Osteocyte (in vitro differentiated cells): ENCODE results near the gene FOXQ1. TPM values are rescaled to one million over a fixed set of nuclear protein-coding genes. Genes with fewer than 3 reads are reported as not detected.

ENCODE experiments used
- DNase-seq: peaks from one replicate; pipeline ENCODE4 v3.0.0; 2021; ENCODE audit warnings: mixed read lengths; ENCODE audit not compliant: unreplicated experiment; ENCODE audit errors: extremely low spot score
- H3K27ac Mint-ChIP-seq: one replicate; pipeline ENCODE4 v1.8.0; 2021; ENCODE audit warnings: mild to moderate bottlenecking, mixed read lengths; ENCODE audit not compliant: unreplicated experiment
- H3K27me3 Mint-ChIP-seq: one replicate; pipeline ENCODE4 v1.8.0; 2021; ENCODE audit warnings: mixed read lengths; ENCODE audit not compliant: unreplicated experiment
- H3K36me3 Mint-ChIP-seq: one replicate; pipeline ENCODE4 v1.8.0; 2021; ENCODE audit warnings: mixed read lengths; ENCODE audit not compliant: unreplicated experiment
- H3K4me1 Mint-ChIP-seq: one replicate; pipeline ENCODE4 v1.8.0; 2021; ENCODE audit warnings: mixed read lengths; ENCODE audit not compliant: unreplicated experiment
- H3K4me3 Mint-ChIP-seq: one replicate; pipeline ENCODE4 v1.8.0; 2021; ENCODE audit warnings: mild to moderate bottlenecking, moderate library complexity, mixed read lengths; ENCODE audit not compliant: unreplicated experiment
- H3K9me3 Mint-ChIP-seq: one replicate; pipeline ENCODE4 v1.8.0; 2021; ENCODE audit warnings: mixed read lengths; ENCODE audit not compliant: unreplicated experiment
- total RNA-seq: library from RNA; stranded (reverse); gene quantifications from 2 replicates; pipeline ENCODE4 v1.2.1, GENCODE V29; 2021
- TF ChIP-seq, protein P1 (sequence below): fragments of 200-600 bp; sonication (generic); IDR thresholded peaks from 2 replicates; pipeline ENCODE4 v1.5.0; 2021; ENCODE audit warnings: antibody characterized with exemption, mild to moderate bottlenecking, moderate library complexity

FOXQ1 gene
- total RNA-seq, 1 donor from 2014 or later = not detected

DNA sequence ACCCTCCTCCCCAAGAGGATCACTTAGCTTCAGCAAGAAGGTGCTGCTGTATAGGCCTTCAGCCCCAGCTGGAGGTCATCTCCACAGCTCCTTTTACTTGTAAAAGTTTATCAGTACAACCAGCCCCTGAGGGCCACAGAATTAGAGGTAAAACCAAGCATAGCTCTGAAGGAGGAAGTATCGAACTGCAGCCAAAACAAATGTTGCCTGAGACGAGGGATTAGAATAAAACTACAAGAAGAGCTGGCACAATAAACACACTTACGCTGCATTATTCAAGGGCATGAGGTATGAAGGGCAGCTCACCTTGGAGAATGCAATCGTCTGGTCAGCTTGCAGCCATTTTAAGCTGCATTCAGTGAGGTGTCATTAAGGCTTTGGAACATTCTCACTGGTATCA lies 21.1 kb upstream of the FOXQ1 start:
- H3K4me3 Mint-ChIP-seq = no peak overlapping the region
- H3K4me1 Mint-ChIP-seq = no peaks in the 10 kb centered on the region
- H3K36me3 Mint-ChIP-seq = no peaks in the 10 kb centered on the region
- no peak for DNase-seq
- H3K9me3 Mint-ChIP-seq = peaks cover 4% of the 10 kb centered on the region
- H3K27ac Mint-ChIP-seq = no peak overlapping the region
- peaks cover 3% of the 10 kb centered on the region for H3K27me3 Mint-ChIP-seq
- TF ChIP-seq, protein P1, sequence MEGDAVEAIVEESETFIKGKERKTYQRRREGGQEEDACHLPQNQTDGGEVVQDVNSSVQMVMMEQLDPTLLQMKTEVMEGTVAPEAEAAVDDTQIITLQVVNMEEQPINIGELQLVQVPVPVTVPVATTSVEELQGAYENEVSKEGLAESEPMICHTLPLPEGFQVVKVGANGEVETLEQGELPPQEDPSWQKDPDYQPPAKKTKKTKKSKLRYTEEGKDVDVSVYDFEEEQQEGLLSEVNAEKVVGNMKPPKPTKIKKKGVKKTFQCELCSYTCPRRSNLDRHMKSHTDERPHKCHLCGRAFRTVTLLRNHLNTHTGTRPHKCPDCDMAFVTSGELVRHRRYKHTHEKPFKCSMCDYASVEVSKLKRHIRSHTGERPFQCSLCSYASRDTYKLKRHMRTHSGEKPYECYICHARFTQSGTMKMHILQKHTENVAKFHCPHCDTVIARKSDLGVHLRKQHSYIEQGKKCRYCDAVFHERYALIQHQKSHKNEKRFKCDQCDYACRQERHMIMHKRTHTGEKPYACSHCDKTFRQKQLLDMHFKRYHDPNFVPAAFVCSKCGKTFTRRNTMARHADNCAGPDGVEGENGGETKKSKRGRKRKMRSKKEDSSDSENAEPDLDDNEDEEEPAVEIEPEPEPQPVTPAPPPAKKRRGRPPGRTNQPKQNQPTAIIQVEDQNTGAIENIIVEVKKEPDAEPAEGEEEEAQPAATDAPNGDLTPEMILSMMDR = no peak

DNA sequence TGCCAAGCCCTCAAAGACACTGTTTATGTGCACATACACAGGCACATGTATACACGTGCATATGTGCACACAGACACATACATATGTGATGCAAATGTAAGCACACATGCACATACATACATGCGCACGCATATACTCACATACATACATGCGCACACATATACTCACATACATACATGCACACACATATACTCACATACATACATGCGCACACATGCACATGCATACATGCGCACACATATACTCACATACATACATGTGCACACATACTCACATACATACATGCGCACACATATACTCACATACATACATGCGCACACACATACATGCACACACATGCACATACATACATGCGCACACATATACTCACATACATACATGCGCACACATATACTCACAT lies 20.5 kb upstream of the FOXQ1 start:
- DNase-seq = no peak
- Mint-ChIP-seq H3K9me3 (peaks cover 4% of the 10 kb centered on the region), H3K27me3 (peaks cover 8% of the 10 kb centered on the region), H3K27ac (no peak overlapping the region), H3K4me1 (no peaks in the 10 kb centered on the region), H3K4me3 (no peak overlapping the region), H3K36me3 (no peaks in the 10 kb centered on the region)
- TF ChIP-seq, protein P1 = no peak

DNA sequence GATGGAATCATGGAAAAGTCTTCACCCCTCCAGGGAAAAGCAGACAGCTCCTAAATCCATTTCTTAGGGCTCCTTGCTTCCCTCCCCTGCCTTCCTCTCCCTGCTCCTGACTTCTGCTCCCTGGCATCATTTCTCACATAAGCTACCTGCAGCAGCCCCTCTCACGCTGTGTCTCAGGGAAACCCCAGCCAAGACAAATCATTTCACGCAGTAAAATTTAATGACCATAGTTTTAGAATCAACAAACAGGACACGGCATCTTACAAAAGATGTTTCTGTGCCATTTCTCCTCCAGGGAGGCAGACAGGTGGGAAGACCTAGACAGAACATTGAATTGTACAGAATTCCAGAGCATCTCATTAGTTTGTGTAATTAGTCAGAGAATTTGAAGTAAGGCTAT lies 16.5 kb upstream of the FOXQ1 start:
- Mint-ChIP-seq H3K27me3 (peaks cover 32% of the 10 kb centered on the region), H3K27ac (no peak overlapping the region), H3K4me1 (no peaks in the 10 kb centered on the region), H3K4me3 (no peak overlapping the region), H3K9me3 (peaks cover 4% of the 10 kb centered on the region), H3K36me3 (no peaks in the 10 kb centered on the region)
- TF ChIP-seq, protein P1 = no peak
- DNase-seq = no peak

DNA sequence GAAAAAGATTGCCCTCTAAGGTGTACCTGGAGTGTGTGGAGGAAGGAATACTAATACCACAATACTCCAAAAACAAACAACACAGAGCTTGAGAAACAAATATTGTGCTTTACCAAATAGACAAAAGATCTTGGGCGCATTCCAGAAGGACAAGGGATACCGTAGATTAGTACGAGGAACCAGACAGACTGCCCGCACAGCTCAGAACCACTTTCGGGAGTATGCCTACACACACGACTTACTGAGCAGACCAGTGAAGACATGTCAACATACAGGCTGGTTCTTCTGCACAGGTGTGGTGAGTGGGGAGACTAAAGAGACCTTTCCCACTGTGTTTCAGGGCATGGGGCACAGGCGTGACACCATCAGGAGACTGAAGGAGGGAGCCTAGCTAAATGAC lies 15.8 kb upstream of the FOXQ1 start:
- Mint-ChIP-seq H3K4me1 (no peaks in the 10 kb centered on the region), H3K27ac (no peak overlapping the region), H3K9me3 (peaks cover 6% of the 10 kb centered on the region), H3K27me3 (peaks cover 35% of the 10 kb centered on the region), H3K4me3 (no peak overlapping the region), H3K36me3 (no peaks in the 10 kb centered on the region)
- no peak for DNase-seq
- TF ChIP-seq, protein P1 = no peak

DNA sequence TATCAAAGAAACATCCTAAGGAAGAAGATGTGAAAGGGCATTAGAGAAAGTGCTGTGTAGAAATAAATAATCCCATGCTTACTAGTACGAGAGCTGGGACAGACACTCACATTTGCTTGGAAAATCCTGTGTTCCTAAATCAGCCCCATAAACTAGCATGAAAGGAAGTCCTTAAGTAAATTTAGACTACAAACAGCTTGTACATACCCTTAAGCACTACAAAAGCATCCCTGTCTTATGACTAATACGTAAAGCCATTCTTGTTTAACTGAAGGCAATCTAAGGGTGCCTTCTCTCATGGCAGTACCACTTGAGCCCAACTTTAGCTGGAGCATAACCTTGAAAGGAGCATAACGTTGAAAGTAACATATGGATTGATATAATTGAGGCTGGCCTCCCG lies 15.4 kb upstream of the FOXQ1 start:
- Mint-ChIP-seq H3K27me3 (peaks cover 40% of the 10 kb centered on the region), H3K27ac (no peak overlapping the region), H3K36me3 (no peaks in the 10 kb centered on the region), H3K4me1 (no peaks in the 10 kb centered on the region), H3K9me3 (peaks cover 11% of the 10 kb centered on the region), H3K4me3 (no peak overlapping the region)
- DNase-seq = no peak
- TF ChIP-seq, protein P1 = no peak
